Neural progenitor cell (in vitro differentiated cells): ENCODE measurements around the gene TAF1C. TPM values are rescaled to one million over a fixed set of nuclear protein-coding genes. Genes with fewer than 3 reads are reported as not detected.

Source experiments
- DNase-seq: peaks from one replicate; pipeline ENCODE4 v3.0.0-alpha.2; 2016; ENCODE audit warnings: low spot score
- H2AFZ ChIP-seq: fragments of 200-600 bp; sonication (generic); replicated peaks from 2 replicates; pipeline ENCODE4 v1.6.1; 2016; ENCODE audit warnings: antibody characterized with exemption
- H3F3A ChIP-seq: fragments of 200-600 bp; sonication (generic); 2 replicates; pipeline ENCODE4 v1.6.1; 2016; ENCODE audit warnings: antibody characterized with exemption, low read depth
- H3K27ac ChIP-seq: fragments of 200-600 bp; sonication (generic); 2 replicates; pipeline ENCODE4 v1.5.1; 2016; ENCODE audit warnings: mild to moderate bottlenecking
- H3K27me3 ChIP-seq: fragments of 200-600 bp; sonication (generic); 2 replicates; pipeline ENCODE4 v1.6.1; 2016; ENCODE audit warnings: mild to moderate bottlenecking, moderate library complexity
- H3K36me3 ChIP-seq: fragments of 200-600 bp; sonication (generic); 2 replicates; pipeline ENCODE4 v1.5.1; 2016
- H3K4me1 ChIP-seq: fragments of 200-600 bp; sonication (generic); 2 replicates; pipeline ENCODE4 v1.6.1; 2016; ENCODE audit warnings: mixed run types
- H3K4me2 ChIP-seq: fragments of 200-600 bp; sonication (generic); 2 replicates; pipeline ENCODE4 v1.6.1; 2016
- H3K4me3 ChIP-seq: fragments of 200-600 bp; sonication (generic); 2 replicates; pipeline ENCODE4 v1.5.1; 2016
- H3K79me2 ChIP-seq: fragments of 200-600 bp; sonication (generic); 2 replicates; pipeline ENCODE4 v1.6.1; 2016; ENCODE audit warnings: low read depth
- H3K9ac ChIP-seq: fragments of 200-600 bp; sonication (generic); 2 replicates; pipeline ENCODE4 v1.6.1; 2016
- H3K9me3 ChIP-seq: fragments of 200-600 bp; sonication (generic); 2 replicates; pipeline ENCODE4 v1.5.1; 2016; ENCODE audit warnings: low read depth
- H4K20me1 ChIP-seq: fragments of 200-600 bp; sonication (generic); 2 replicates; pipeline ENCODE4 v1.6.1; 2016; ENCODE audit warnings: low read depth
- H3K27ac Mint-ChIP-seq: 3 replicates; pipeline ENCODE4 v1.8.0; 2021; ENCODE audit warnings: mixed read lengths
- H3K27me3 Mint-ChIP-seq: 2 replicates; pipeline ENCODE4 v1.8.0; 2022; ENCODE audit warnings: low read depth, mild to moderate bottlenecking, inconsistent platforms, moderate library complexity, mixed read lengths; ENCODE audit not compliant: insufficient read depth
- H3K36me3 Mint-ChIP-seq: 3 replicates; pipeline ENCODE4 v1.8.0; 2021; ENCODE audit warnings: mixed read lengths
- H3K4me1 Mint-ChIP-seq: 3 replicates; pipeline ENCODE4 v1.8.0; 2021; ENCODE audit warnings: mixed read lengths
- H3K4me3 Mint-ChIP-seq: 3 replicates; pipeline ENCODE4 v1.8.0; 2021; ENCODE audit warnings: mild to moderate bottlenecking, moderate library complexity, mixed read lengths
- H3K9me3 Mint-ChIP-seq: 3 replicates; pipeline ENCODE4 v1.8.0; 2020; ENCODE audit warnings: mixed read lengths
- EZH2 ChIP-seq: fragments of 200-600 bp; sonication (generic); IDR thresholded peaks from 2 replicates; pipeline ENCODE4 v1.6.1; 2017; ENCODE audit warnings: antibody characterized with exemption, mild to moderate bottlenecking, moderate library complexity
- EZH2phosphoT487 ChIP-seq: fragments of 200-600 bp; sonication (generic); IDR thresholded peaks from 2 replicates; pipeline ENCODE4 v1.6.1; 2017; ENCODE audit warnings: antibody characterized with exemption
- total RNA-seq: library from RNA; depleted of rRNA; stranded (reverse); fragments of >200 nt; gene quantifications from 2 replicates; pipeline ENCODE4 v1.2.3, GENCODE V29; 2015; ENCODE audit warnings: low replicate concordance
- TF ChIP-seq, protein P1 (sequence below): fragments of 200-600 bp; sonication (generic); IDR thresholded peaks from 2 replicates; pipeline ENCODE4 v1.5.1; 2017; ENCODE audit warnings: antibody characterized with exemption, mild to moderate bottlenecking

TAF1C gene
- total RNA-seq, 1 donor from 2014 or later = 23.3 TPM

DNA sequence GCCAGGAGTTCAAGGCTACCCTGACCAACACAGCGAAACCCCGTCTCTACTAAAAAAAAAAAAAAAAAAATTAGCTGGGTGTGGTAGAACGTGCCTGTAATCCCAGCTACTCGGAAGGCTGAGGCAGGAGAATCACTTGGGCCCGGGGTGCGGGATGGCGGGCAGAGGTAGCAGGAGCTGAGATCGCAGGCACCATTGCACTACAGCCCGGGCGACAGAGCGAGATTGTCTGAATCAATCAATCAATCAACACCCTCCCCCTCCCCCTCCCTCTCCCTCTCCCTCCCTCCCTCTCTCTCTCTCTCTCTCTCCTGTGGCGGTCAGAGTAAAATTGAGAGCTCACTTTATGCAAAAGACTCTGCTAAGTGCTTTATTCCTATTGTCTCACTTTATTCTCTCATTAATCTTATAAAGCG, 43.1 kb downstream of the TAF1C start:
- Mint-ChIP-seq H3K27me3 (peaks cover 12% of the 10 kb centered on the region), H3K36me3 (peaks cover 21% of the 10 kb centered on the region), H3K27ac (no peak overlapping the region), H3K4me1 (peaks cover 27% of the 10 kb centered on the region), H3K9me3 (peaks cover 9% of the 10 kb centered on the region), H3K4me3 (peak overlapping the region; percentile 99)
- no peak overlapping the region for H3K27ac ChIP-seq
- peaks cover 18% of the 10 kb centered on the region for H3F3A ChIP-seq
- H3K4me2 ChIP-seq = peak overlapping the region; percentile 99
- H3K27me3 ChIP-seq = peaks cover 22% of the 10 kb centered on the region
- no peak for TF ChIP-seq EZH2
- TF ChIP-seq, protein P1, sequence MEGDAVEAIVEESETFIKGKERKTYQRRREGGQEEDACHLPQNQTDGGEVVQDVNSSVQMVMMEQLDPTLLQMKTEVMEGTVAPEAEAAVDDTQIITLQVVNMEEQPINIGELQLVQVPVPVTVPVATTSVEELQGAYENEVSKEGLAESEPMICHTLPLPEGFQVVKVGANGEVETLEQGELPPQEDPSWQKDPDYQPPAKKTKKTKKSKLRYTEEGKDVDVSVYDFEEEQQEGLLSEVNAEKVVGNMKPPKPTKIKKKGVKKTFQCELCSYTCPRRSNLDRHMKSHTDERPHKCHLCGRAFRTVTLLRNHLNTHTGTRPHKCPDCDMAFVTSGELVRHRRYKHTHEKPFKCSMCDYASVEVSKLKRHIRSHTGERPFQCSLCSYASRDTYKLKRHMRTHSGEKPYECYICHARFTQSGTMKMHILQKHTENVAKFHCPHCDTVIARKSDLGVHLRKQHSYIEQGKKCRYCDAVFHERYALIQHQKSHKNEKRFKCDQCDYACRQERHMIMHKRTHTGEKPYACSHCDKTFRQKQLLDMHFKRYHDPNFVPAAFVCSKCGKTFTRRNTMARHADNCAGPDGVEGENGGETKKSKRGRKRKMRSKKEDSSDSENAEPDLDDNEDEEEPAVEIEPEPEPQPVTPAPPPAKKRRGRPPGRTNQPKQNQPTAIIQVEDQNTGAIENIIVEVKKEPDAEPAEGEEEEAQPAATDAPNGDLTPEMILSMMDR = no peak
- no peak for TF ChIP-seq EZH2phosphoT487
- DNase-seq = peak; percentile 71
- H3K79me2 ChIP-seq = peaks cover 56% of the 10 kb centered on the region
- H2AFZ ChIP-seq = peak overlapping the region; percentile 74
- peaks cover 41% of the 10 kb centered on the region for H4K20me1 ChIP-seq
- no peaks in the 10 kb centered on the region for H3K9me3 ChIP-seq
- H3K36me3 ChIP-seq = no peaks in the 10 kb centered on the region
- no peak overlapping the region for H3K9ac ChIP-seq
- H3K4me1 ChIP-seq = peaks cover 14% of the 10 kb centered on the region
- peak overlapping the region; percentile 94 for H3K4me3 ChIP-seq

GRCh38 chr16:84143081-84143480, 43.8 kb downstream of the TAF1C start:
- peaks cover 48% of the 10 kb centered on the region for H4K20me1 ChIP-seq
- TF ChIP-seq EZH2phosphoT487 (no peak), EZH2 (no peak)
- TF ChIP-seq, protein P1 = no peak
- H3K9me3 ChIP-seq = no peaks in the 10 kb centered on the region
- no peaks in the 10 kb centered on the region for H3K36me3 ChIP-seq
- H3K4me3 ChIP-seq = peak overlapping the region; percentile 94
- DNase-seq = no peak
- H3F3A ChIP-seq = peaks cover 22% of the 10 kb centered on the region
- no peak overlapping the region for H3K27ac Mint-ChIP-seq
- no peak overlapping the region for H3K9ac ChIP-seq
- peaks cover 33% of the 10 kb centered on the region for H3K4me1 Mint-ChIP-seq
- peak overlapping the region; percentile 99 for H3K4me3 Mint-ChIP-seq
- no peak overlapping the region for H2AFZ ChIP-seq
- H3K27me3 Mint-ChIP-seq = peaks cover 12% of the 10 kb centered on the region
- peaks cover 63% of the 10 kb centered on the region for H3K79me2 ChIP-seq
- peaks cover 22% of the 10 kb centered on the region for H3K27me3 ChIP-seq
- H3K36me3 Mint-ChIP-seq = peaks cover 21% of the 10 kb centered on the region
- H3K4me2 ChIP-seq = peak overlapping the region; percentile 99
- H3K27ac ChIP-seq = no peak overlapping the region
- peaks cover 20% of the 10 kb centered on the region for H3K4me1 ChIP-seq
- H3K9me3 Mint-ChIP-seq = peaks cover 9% of the 10 kb centered on the region

- Histone ChIP-seq H4K20me1 (peaks cover 66% of the 10 kb centered on the region), H3K27ac (no peak overlapping the region), H3K9ac (no peak overlapping the region), H3K4me1 (peaks cover 35% of the 10 kb centered on the region), H3K79me2 (peaks cover 82% of the 10 kb centered on the region), H3K27me3 (peaks cover 10% of the 10 kb centered on the region), H3K9me3 (no peaks in the 10 kb centered on the region), H3K36me3 (no peaks in the 10 kb centered on the region), H2AFZ (no peak overlapping the region), H3K4me2 (no peak overlapping the region), H3F3A (peaks cover 22% of the 10 kb centered on the region), H3K4me3 (no peak overlapping the region)
- Mint-ChIP-seq H3K27ac (no peak overlapping the region), H3K4me1 (peaks cover 51% of the 10 kb centered on the region), H3K27me3 (peaks cover 11% of the 10 kb centered on the region), H3K36me3 (peaks cover 21% of the 10 kb centered on the region), H3K4me3 (peak overlapping the region; percentile 6), H3K9me3 (peaks cover 9% of the 10 kb centered on the region)
- no peak for DNase-seq
- TF ChIP-seq EZH2 (no peak), EZH2phosphoT487 (no peak)
- TF ChIP-seq, protein P1 = no peak
Measured at GRCh38 chr16:84141143-84141670, 45.6 kb downstream of the TAF1C start.
